IMR-90 (cell line): ENCODE results near the gene CHMP4A. TPM values are rescaled to one million over a fixed set of nuclear protein-coding genes. Genes with fewer than 3 reads are reported as not detected.

Source experiments
- ATAC-seq: fragments of 200-7000 bp; cut with Tn5 transposase; 2 replicates; pipeline ENCODE4 v1.9.1; 2020; ENCODE audit warnings: low read depth, mild to moderate bottlenecking, moderate library complexity
- BruUV-seq: library from RNA; stranded (reverse); fragments of 400-500 nt; replicated peaks from 2 replicates; lab custom pipeline; 2021; lab: Mats Ljungman, UMichigan
- CTCF ChIA-PET: fragments of 300-600 bp; formaldehyde crosslinking; extraction: SDS; loops from one replicate; lab custom pipeline; 2021; ENCODE audit warnings: antibody characterized with exemption; lab: Yijun Ruan, JAX
- POLR2A ChIA-PET: fragments of 300-600 bp; sonication (Branson Sonifier 250); formaldehyde crosslinking; loops from one replicate; lab custom pipeline; 2022; ENCODE audit warnings: antibody characterized with exemption; ENCODE audit not compliant: unreplicated experiment; lab: Charles Lee
- DNase-seq: peaks from one replicate; pipeline ENCODE4 v3.0.0; 2013
- H2AFZ ChIP-seq: replicated peaks from 2 replicates; pipeline ENCODE3; 2013; ENCODE audit warnings: low read length, mild to moderate bottlenecking; ENCODE audit not compliant: poor library complexity
- H2AK5ac ChIP-seq: 2 replicates; pipeline ENCODE4 v1.6.1; 2013; ENCODE audit warnings: low read depth, low read length, inconsistent platforms
- H2AK9ac ChIP-seq: replicated peaks from 2 replicates; pipeline ENCODE3; 2013; ENCODE audit warnings: mild to moderate bottlenecking, low read depth, low read length, moderate library complexity; ENCODE audit not compliant: poor library complexity
- H2BK120ac ChIP-seq: 2 replicates; pipeline ENCODE4 v1.6.1; 2013; ENCODE audit warnings: low read depth, low read length, inconsistent platforms
- H2BK15ac ChIP-seq: 3 replicates; pipeline ENCODE4 v1.6.1; 2013; ENCODE audit warnings: low read depth, low read length, inconsistent platforms
- H2BK20ac ChIP-seq: 2 replicates; pipeline ENCODE4 v1.6.1; 2013; ENCODE audit warnings: low read depth, mild to moderate bottlenecking, inconsistent platforms, low read length, moderate library complexity
- H2BK5ac ChIP-seq: 2 replicates; pipeline ENCODE4 v1.6.1; 2013; ENCODE audit warnings: mild to moderate bottlenecking, low read depth, low read length, inconsistent platforms; ENCODE audit not compliant: poor library complexity, severe bottlenecking
- H3K14ac ChIP-seq: replicated peaks from 2 replicates; pipeline ENCODE4 v1.6.1; 2013; ENCODE audit warnings: low read depth, low read length, inconsistent platforms
- H3K18ac ChIP-seq: 2 replicates; pipeline ENCODE4 v1.6.1; 2013; ENCODE audit warnings: low read depth, low read length, control low read depth
- H3K23ac ChIP-seq: 2 replicates; pipeline ENCODE4 v1.6.1; 2013; ENCODE audit warnings: low read depth, low read length, inconsistent platforms
- H3K27ac ChIP-seq: 2 replicates; pipeline ENCODE4 v1.5.1; 2013; ENCODE audit warnings: mild to moderate bottlenecking, control low read depth, low read length; ENCODE audit not compliant: insufficient read depth
- H3K27me3 ChIP-seq: 2 replicates; pipeline ENCODE4 v1.6.1; 2013; ENCODE audit warnings: low read length; ENCODE audit not compliant: control insufficient read depth, insufficient read depth
- H3K36me3 ChIP-seq: 2 replicates; pipeline ENCODE4 v1.6.1; 2013; ENCODE audit warnings: low read length, mixed read lengths; ENCODE audit not compliant: control insufficient read depth, insufficient read depth
- H3K4ac ChIP-seq: 2 replicates; pipeline ENCODE4 v1.6.1; 2013; ENCODE audit warnings: low read depth, low read length, inconsistent platforms
- H3K4me1 ChIP-seq: 2 replicates; pipeline ENCODE4 v1.6.1; 2013; ENCODE audit warnings: low read length, mixed read lengths; ENCODE audit not compliant: control insufficient read depth, insufficient read depth
- H3K4me2 ChIP-seq: 2 replicates; pipeline ENCODE4 v1.6.1; 2013; ENCODE audit warnings: low read depth, mild to moderate bottlenecking, control low read depth, low read length, moderate library complexity
- H3K4me3 ChIP-seq: 2 replicates; pipeline ENCODE4 v1.5.1; 2013; ENCODE audit warnings: low read depth, mild to moderate bottlenecking, control low read depth, low read length, moderate library complexity; ENCODE audit not compliant: insufficient read depth
- H3K56ac ChIP-seq: 2 replicates; pipeline ENCODE4 v1.6.1; 2013; ENCODE audit warnings: low read length, inconsistent platforms; ENCODE audit not compliant: insufficient read depth; ENCODE audit errors: extremely low read depth
- H3K79me1 ChIP-seq, 2 experiments: 2 replicates each; pipeline ENCODE4 v1.6.1; 2013; ENCODE audit warnings: low read length in 2 of 2, inconsistent platforms in 1 of 2, low read depth in 1 of 2
- H3K9ac ChIP-seq: 2 replicates; pipeline ENCODE4 v1.6.1; 2013; ENCODE audit warnings: low read depth, low read length, control low read depth
- H3K9me1 ChIP-seq: 2 replicates; pipeline ENCODE4 v1.6.1; 2013; ENCODE audit warnings: low read length, inconsistent platforms; ENCODE audit not compliant: insufficient read depth
- H3K9me3 ChIP-seq: 2 replicates; pipeline ENCODE4 v1.6.1; 2013; ENCODE audit warnings: low read length; ENCODE audit not compliant: control insufficient read depth, insufficient read depth
- H4K20me1 ChIP-seq: 2 replicates; pipeline ENCODE4 v1.6.1; 2013; ENCODE audit warnings: low read length, inconsistent platforms; ENCODE audit not compliant: insufficient read depth
- H4K5ac ChIP-seq: 2 replicates; pipeline ENCODE4 v1.6.1; 2013; ENCODE audit warnings: mild to moderate bottlenecking, low read depth, low read length, control low read depth
- H4K8ac ChIP-seq, 2 experiments: 2 replicates each; pipeline ENCODE4 v1.6.1; 2013; ENCODE audit warnings: low read depth in 2 of 2, low read length in 2 of 2, control low read depth in 1 of 2, inconsistent platforms in 1 of 2
- H4K91ac ChIP-seq: 2 replicates; pipeline ENCODE4 v1.6.1; 2013; ENCODE audit warnings: low read depth, low read length, inconsistent platforms; ENCODE audit not compliant: insufficient read depth
- BHLHE40 ChIP-seq: fragments of 150-350 bp; IDR thresholded peaks from 2 replicates; pipeline ENCODE4 v1.6.1; 2016; ENCODE audit warnings: mild to moderate bottlenecking, low read depth, low read length
- CEBPB ChIP-seq: IDR thresholded peaks from 2 replicates; pipeline ENCODE4 v1.6.1; 2012; ENCODE audit warnings: low read depth, low read length, improper control_type of control experiment
- CHD1 ChIP-seq: IDR thresholded peaks from 2 replicates; pipeline ENCODE4 v1.6.1; 2012; ENCODE audit warnings: low read depth, low read length, improper control_type of control experiment
- CTCF ChIP-seq: conservative IDR thresholded peaks from 2 replicates; pipeline ENCODE4 v1.5.1; 2012; ENCODE audit warnings: mild to moderate bottlenecking, low read depth, low read length, improper control_type of control experiment
- ELK1 ChIP-seq: fragments of 150-350 bp; IDR thresholded peaks from 2 replicates; pipeline ENCODE4 v1.6.1; 2016; ENCODE audit warnings: low read depth, mild to moderate bottlenecking, low read length, moderate library complexity, borderline replicate concordance
- MAFK ChIP-seq: IDR thresholded peaks from 2 replicates; pipeline ENCODE4 v1.6.1; 2012; ENCODE audit warnings: low read depth, low read length, improper control_type of control experiment
- MAZ ChIP-seq: IDR thresholded peaks from 2 replicates; pipeline ENCODE4 v1.6.1; 2012; ENCODE audit warnings: low read depth, mild to moderate bottlenecking, low read length, improper control_type of control experiment, moderate library complexity, borderline replicate concordance
- POLR2A ChIP-seq: IDR thresholded peaks from 2 replicates; pipeline ENCODE4 v1.6.1; 2012; ENCODE audit warnings: mild to moderate bottlenecking, low read depth, low read length
- RAD21 ChIP-seq: IDR thresholded peaks from 2 replicates; pipeline ENCODE4 v1.6.1; 2012; ENCODE audit warnings: low read length, improper control_type of control experiment
- RCOR1 ChIP-seq: IDR thresholded peaks from 2 replicates; pipeline ENCODE4 v1.6.1; 2012; ENCODE audit warnings: mild to moderate bottlenecking, low read length, improper control_type of control experiment; ENCODE audit not compliant: insufficient replicate concordance
- RFX5 ChIP-seq: IDR thresholded peaks from 2 replicates; pipeline ENCODE4 v1.8.0; 2012; ENCODE audit warnings: low read depth, mild to moderate bottlenecking, low read length, moderate library complexity
- USF2 ChIP-seq: fragments of 150-350 bp; IDR thresholded peaks from 2 replicates; pipeline ENCODE4 v1.6.1; 2017; ENCODE audit warnings: mild to moderate bottlenecking, antibody characterized with exemption, low read length, low read depth
- WGBS, 2 experiments: methylation state at CpG; one replicate each; pipeline versions ENCODE4 v1.1.5 to v1.1.7; 2013; ENCODE audit warnings: missing lambda C conversion rate in 2 of 2; ENCODE audit not compliant: insufficient read length in 1 of 2; ENCODE audit errors: extremely low coverage in 2 of 2; 5-methylcytosine and 5-hydroxymethylcytosine counted together
- dilution Hi-C: fragments of 300-500 bp; cut with HindIII; formaldehyde crosslinking; loops from one replicate; pipeline ENCODE4 v1.14.3; 2018; ENCODE audit warnings: low sequenced_read_pairs; ENCODE audit not compliant: unreplicated experiment
- in situ Hi-C: fragments of 300-500 bp; cut with MboI; formaldehyde crosslinking; loops from 3 replicates; pipeline ENCODE4 v1.14.3; 2019; ENCODE audit warnings: low sequenced_read_pairs, inconsistent platforms, mixed read lengths
- intact Hi-C: fragments of 100-400 bp; cut with micrococcal nuclease; formaldehyde crosslinking; loops from 2 replicates; pipeline ENCODE4 v1.10.0; 2022
- polyA plus RNA-seq, 3 experiments: library from polyadenylated mRNA; depleted of rRNA; stranded (reverse); fragments of >200 nt; gene quantifications; 2 replicates each; pipeline ENCODE4 v1.2.3, GENCODE V29; 2012; ENCODE audit warnings: low replicate concordance in 1 of 3
- total RNA-seq: library from RNA; depleted of rRNA; stranded (reverse); fragments of >200 nt; gene quantifications from 2 replicates; pipeline ENCODE4 v1.2.3, GENCODE V29; 2012

Gene CHMP4A
- total and polyA plus RNA-seq, 2 of the 4 experiments (the other 2 are of a cell fraction), result 22.0 to 63.8 TPM

GRCh38 chr14:24243336-24243836, 30.1 kb upstream of the CHMP4A start:
- peak overlapping the region; percentile 72 for H2BK120ac ChIP-seq
- no peaks in the 10 kb centered on the region for H3K27me3 ChIP-seq
- peak overlapping the region; percentile 33; the same call in 1 of the 2 replicates for H2BK20ac ChIP-seq
- peaks cover 25 to 37% of the 10 kb centered on the region in 2 experiments for H3K79me1 ChIP-seq
- no peak for TF ChIP-seq POLR2A
- TF ChIP-seq USF2, result no peak
- TF ChIP-seq MAZ, result no peak
- no peak for TF ChIP-seq RCOR1
- TF ChIP-seq CHD1, result no peak
- no peak for TF ChIP-seq CEBPB
- TF ChIP-seq CTCF, result no peak
- TF ChIP-seq MAFK, result no peak
- TF ChIP-seq RAD21, result no peak
- no peak for TF ChIP-seq RFX5
- TF ChIP-seq ELK1, result no peak
- TF ChIP-seq BHLHE40, result no peak
- peak overlapping the region; percentile 93 for H4K5ac ChIP-seq
- peak overlapping the region; percentile 82 for H3K4me3 ChIP-seq
- H4K8ac ChIP-seq, result peak overlapping the region; percentile 86 to 91
- ChIA-PET POLR2A (interaction anchor here (0.7 kb wide), 1 partner anchor 13 kb away, joined by 11 read pairs; no protein-coding TSS in a partner anchor), CTCF (interaction anchor here (0.7 to 2.5 kb wide), 9 partner anchors 8 to 199 kb away, joined by 3 to 23 read pairs (median 4); partner anchors contain the start of genes DHRS1, LTB4R, NOP9 and RABGGTA)
- H3K4me1 ChIP-seq, result peaks cover 13% of the 10 kb centered on the region
- peak overlapping the region; percentile 45 for H2AK9ac ChIP-seq
- H2BK5ac ChIP-seq, result peak overlapping the region; percentile 49
- H3K9me1 ChIP-seq, result peaks cover 18% of the 10 kb centered on the region
- no peaks in the 10 kb centered on the region for H3K9me3 ChIP-seq
- in situ Hi-C loops, result loop anchor here (5.0 kb wide), 1 partner anchor 54 kb away; the partner anchor contains the start of genes DHRS1 and NOP9
- peaks cover 20% of the 10 kb centered on the region for H3K36me3 ChIP-seq
- 0 out of 2 replicates have a peak overlapping the region, but pooled peaks have one; percentile 16 for H3K18ac ChIP-seq
- peak overlapping the region; percentile 82 for H3K23ac ChIP-seq
- H3K27ac ChIP-seq, result peak overlapping the region; percentile 88
- H4K91ac ChIP-seq, result peak overlapping the region; percentile 55
- H3K14ac ChIP-seq, result peak overlapping the region; percentile 88
- H3K56ac ChIP-seq, result no peak overlapping the region
- dilution Hi-C loops, result no loop called here
- H3K4ac ChIP-seq, result peak overlapping the region; percentile 82
- intact Hi-C loops, result loop anchor here (1.0 to 5.0 kb wide), 4 partner anchors 27 to 231 kb away; partner anchors contain the start of gene RABGGTA
- DNase-seq (no peak), ATAC-seq (no peak)
- peak overlapping the region; percentile 15; the same call in 1 of the 3 replicates for H2BK15ac ChIP-seq
- no TSS peak for BruUV-seq
- H2AK5ac ChIP-seq, result peak overlapping the region; percentile 98
- H4K20me1 ChIP-seq, result peaks cover 4% of the 10 kb centered on the region
- H3K9ac ChIP-seq, result peak overlapping the region; percentile 59
- H3K4me2 ChIP-seq, result peak overlapping the region; percentile 62
- 80% methylated on average over 1 of the region's 10 CpGs; no CpG with 5 or more reads in 1 of the 2 experiments for WGBS, 2 experiments
- peak overlapping the region; percentile 89 for H2AFZ ChIP-seq
